Stimulated activated effector memory CD8-positive, alpha-beta T cell treated with anti-CD3 and anti-CD28 coated beads, Interleukin-12 subunit alpha, Interleukin-12 subunit beta, amount 100 ng/mL, for 72 hours (primary cell): ENCODE results near the gene C16orf54.
"Not testable (repeated sequence)": the region's sequence is repeated elsewhere in the genome, so short reads cannot be mapped to it uniquely, and the experiment has no call there.

ENCODE experiments used
- ATAC-seq: fragments of 150-1000 bp; cut with Tn5 transposase; 2 replicates; pipeline ENCODE4 v1.10.0; 2021
- DNase-seq, 2 donors: peaks; one replicate each; pipeline ENCODE4 v3.0.0; 2021 to 2022; ENCODE audit warnings: low spot score in 2 of 2
- H3K27ac Mint-ChIP-seq: one replicate; pipeline ENCODE4 v1.8.0; 2022; ENCODE audit warnings: mild to moderate bottlenecking, mixed read lengths
- H3K36me3 Mint-ChIP-seq: one replicate; pipeline ENCODE4 v1.8.0; 2022; ENCODE audit warnings: mild to moderate bottlenecking, mixed read lengths
- H3K4me1 Mint-ChIP-seq: one replicate; pipeline ENCODE4 v1.8.0; 2022; ENCODE audit warnings: mixed read lengths
- H3K4me3 Mint-ChIP-seq: one replicate; pipeline ENCODE4 v1.8.0; 2022; ENCODE audit warnings: mild to moderate bottlenecking, mixed read lengths
- H3K9me3 Mint-ChIP-seq: one replicate; pipeline ENCODE4 v1.8.0; 2022; ENCODE audit warnings: mixed read lengths

C16orf54 gene

DNA sequence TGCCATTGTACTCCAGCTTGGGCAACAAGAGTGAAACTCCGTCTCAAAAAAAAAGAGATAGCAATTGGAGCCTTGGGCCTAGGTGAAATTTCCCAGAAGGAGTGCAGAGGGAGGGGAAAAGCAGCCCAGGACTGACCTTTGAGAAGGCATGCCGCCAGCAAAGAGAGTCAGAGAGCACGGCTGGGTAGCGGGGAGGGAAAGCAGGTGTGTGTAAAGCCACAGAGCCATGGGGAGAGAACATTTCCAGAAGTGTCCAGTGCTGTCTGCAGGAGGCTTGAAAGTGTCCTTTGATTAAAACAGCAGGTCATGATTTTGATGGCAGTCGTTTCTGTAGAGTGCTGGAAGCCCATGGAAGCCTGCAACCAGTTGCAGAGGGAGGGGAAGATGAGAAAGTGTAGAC, 8.1 kb downstream of the C16orf54 start:
- Mint-ChIP-seq H3K4me1 (peaks cover 76% of the 10 kb centered on the region), H3K36me3 (peaks cover 16% of the 10 kb centered on the region), H3K27ac (peak overlapping the region; percentile 79), H3K4me3 (peak overlapping the region; percentile 53), H3K9me3 (no peaks in the 10 kb centered on the region)
- no peak for ATAC-seq
- no peak for DNase-seq

- H3K27ac Mint-ChIP-seq: peak overlapping the region; percentile 3
- peaks cover 12% of the 10 kb centered on the region for H3K36me3 Mint-ChIP-seq
- ATAC-seq: no peak
- peaks cover 80% of the 10 kb centered on the region for H3K4me1 Mint-ChIP-seq
- DNase-seq: no peak
- peaks cover 2% of the 10 kb centered on the region for H3K9me3 Mint-ChIP-seq
- no peak overlapping the region for H3K4me3 Mint-ChIP-seq
Observed at GRCh38 chr16:29736764-29737163, 9.0 kb downstream of the C16orf54 start.

DNA sequence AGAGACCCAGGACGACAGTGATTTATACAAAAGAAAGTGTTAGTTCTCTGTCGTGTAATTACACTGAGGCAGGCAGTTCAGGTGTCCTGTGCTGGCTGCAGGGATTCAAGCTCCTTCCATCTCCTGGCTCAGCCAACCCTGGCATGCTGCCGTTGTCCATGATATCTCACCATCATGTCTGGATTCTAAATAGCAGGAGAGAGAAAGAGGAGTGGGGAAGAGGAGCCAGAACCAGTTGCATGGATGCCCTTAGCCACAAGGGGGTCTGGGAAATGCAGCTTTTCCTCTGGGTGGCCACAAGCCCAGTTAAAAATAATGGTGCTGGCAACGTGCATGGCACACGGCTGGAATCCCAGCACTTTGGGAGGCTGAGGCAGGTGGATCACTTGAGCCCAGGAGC, 9.7 kb downstream of the C16orf54 start:
- Mint-ChIP-seq H3K4me1 (peaks cover 78% of the 10 kb centered on the region), H3K4me3 (no peak overlapping the region), H3K9me3 (peaks cover 2% of the 10 kb centered on the region), H3K27ac (peak overlapping the region; percentile 65), H3K36me3 (peaks cover 6% of the 10 kb centered on the region)
- ATAC-seq: no peak
- DNase-seq: no peak

DNA sequence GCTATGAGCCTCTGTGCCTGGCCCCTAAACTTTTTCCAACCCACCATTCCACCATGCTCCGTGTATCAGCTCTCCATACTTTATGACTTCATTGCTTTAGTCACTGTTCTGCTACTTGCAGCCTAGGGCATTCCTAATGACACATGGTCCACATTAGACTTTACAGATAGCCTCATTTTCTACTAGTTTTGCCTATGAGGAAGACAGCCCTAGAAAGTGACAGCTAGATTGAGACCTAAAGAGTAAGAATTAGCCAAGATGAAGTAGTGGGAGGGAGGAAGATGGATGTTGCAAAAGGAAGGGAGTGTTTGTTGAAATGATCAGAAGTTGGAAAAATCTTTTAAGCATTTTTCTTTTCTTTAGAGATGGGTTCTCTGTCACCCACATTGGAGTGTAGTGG, 11.0 kb downstream of the C16orf54 start:
- H3K4me3 Mint-ChIP-seq: no peak overlapping the region

DNA sequence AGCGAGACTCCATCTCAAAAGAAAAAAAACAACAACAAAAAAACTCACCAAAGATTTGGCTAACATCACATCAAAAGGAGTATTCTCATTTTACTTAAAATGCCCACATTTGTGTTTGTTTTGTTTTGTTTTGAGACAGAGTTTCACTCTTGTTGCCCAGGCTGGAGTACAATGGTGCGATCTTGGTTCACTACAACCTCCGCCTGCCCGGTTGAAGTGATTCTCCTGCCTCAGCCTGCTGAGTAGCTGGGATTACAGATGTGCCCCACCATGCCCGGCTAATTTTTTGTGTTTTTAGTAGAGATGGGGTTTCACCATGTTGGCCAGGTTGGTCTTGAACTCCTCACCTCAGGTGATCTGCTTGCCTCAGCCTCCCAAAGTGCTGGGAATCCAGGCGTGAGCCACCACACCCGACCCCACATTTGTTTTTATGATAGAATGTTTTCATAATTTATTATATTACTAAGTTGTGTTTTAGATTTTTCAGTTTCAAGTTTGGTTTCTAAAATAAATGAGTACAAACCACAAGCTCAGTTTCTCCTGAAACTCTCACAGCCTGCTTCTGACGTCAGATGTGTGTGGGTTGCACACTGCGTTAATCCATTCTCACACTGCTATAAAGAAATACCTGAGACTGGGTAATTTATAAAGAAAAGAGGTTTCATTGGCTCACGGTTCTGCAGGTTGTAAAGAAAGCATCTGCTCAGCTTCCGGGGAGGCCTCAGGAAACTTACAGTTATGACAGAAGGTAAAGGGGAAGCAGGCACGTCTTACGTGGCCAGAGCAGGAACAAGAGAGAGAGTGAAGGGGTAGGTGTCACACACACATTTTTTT, 13.8 kb downstream of the C16orf54 start:
- Mint-ChIP-seq H3K4me3 (peak overlapping the region; percentile 49), H3K27ac (peak overlapping the region; percentile 74), H3K4me1 (peaks cover 44% of the 10 kb centered on the region)
- peak; percentile 45 to 79 for DNase-seq
- not testable (repeated sequence) for H3K9me3 Mint-ChIP-seq, H3K36me3 Mint-ChIP-seq
- ATAC-seq: peak; percentile 89

More for the DNA sequence above, 11.0 kb downstream of the C16orf54 start:
- peaks cover 68% of the 10 kb centered on the region for H3K4me1 Mint-ChIP-seq
- ATAC-seq (no peak), DNase-seq (no peak)
- no peak overlapping the region for H3K27ac Mint-ChIP-seq
- peaks cover 2% of the 10 kb centered on the region for H3K9me3 Mint-ChIP-seq
- H3K36me3 Mint-ChIP-seq: peaks cover 6% of the 10 kb centered on the region

DNA sequence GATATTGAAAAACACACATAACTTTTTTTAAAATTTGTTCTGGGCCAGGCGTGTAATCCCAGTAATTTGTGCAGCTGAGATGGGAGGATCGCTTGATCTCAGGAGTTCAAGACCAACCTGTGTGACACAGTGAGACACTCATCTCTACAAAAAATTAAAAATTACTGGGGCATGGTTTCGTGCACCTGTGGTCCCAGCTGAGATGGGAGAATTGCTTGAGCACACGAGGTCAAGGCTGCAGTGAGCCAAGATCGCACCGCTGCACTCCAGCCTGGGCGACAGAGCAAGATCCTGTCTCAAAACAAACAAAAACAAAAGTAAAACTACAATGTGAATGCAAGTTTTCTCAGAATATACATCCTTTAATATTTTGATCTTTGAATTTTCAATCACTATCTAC, 15.1 kb downstream of the C16orf54 start:
- peaks cover 2% of the 10 kb centered on the region for H3K9me3 Mint-ChIP-seq
- DNase-seq: no peak
- ATAC-seq: no peak
- peaks cover 31% of the 10 kb centered on the region for H3K4me1 Mint-ChIP-seq
- H3K4me3 Mint-ChIP-seq: peak overlapping the region; percentile 49
- H3K36me3 Mint-ChIP-seq: peaks cover 6% of the 10 kb centered on the region
- H3K27ac Mint-ChIP-seq: no peak overlapping the region

DNA sequence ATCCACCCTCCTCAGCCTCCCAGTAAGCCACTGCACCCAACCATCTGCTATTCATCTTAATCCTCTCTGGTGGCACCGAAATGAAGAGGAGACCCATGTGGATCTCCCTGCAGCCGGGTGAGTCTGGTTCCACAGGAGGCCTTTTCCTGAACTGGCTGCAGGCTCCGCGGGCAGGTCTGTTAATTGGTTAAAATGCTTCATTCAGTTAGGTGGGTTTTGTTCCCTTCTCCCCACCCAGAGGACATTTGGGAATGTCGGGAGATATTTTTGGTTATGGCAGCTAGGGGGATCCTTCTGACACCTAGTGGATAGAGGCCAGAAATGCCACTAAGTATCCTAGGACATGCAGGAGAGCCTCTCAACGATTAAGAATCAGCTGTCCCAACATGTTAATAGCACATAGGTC, 16.7 kb downstream of the C16orf54 start:
- DNase-seq (no peak), ATAC-seq (no peak)
- Mint-ChIP-seq H3K36me3 (peaks cover 6% of the 10 kb centered on the region), H3K9me3 (peaks cover 2% of the 10 kb centered on the region), H3K4me3 (no peak overlapping the region), H3K27ac (no peak overlapping the region), H3K4me1 (peaks cover 23% of the 10 kb centered on the region)

DNA sequence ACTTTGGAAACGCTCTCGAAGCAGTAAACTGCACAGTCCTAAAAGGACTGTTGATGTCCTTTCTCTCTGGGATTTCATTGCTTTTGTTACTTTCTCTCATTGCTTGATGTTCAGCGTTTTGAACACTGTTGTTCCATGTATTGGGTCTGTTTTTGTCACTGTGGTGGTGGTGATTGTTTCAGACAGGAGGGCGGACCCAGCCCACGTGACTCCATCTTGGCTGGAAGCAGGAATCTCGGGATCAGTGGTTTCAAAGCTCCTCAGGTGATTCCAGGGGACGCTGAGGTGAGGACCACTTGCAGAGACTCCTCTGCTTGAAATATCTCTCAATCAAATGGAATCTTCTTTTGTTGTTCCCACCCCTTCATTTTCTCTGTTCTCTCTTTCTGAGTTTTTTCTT, 18.3 kb downstream of the C16orf54 start:
- Mint-ChIP-seq H3K4me1 (peaks cover 14% of the 10 kb centered on the region), H3K27ac (no peak overlapping the region), H3K9me3 (peaks cover 2% of the 10 kb centered on the region), H3K36me3 (peaks cover 5% of the 10 kb centered on the region), H3K4me3 (no peak overlapping the region)
- ATAC-seq (no peak), DNase-seq (no peak)

GRCh38 chr16:29726845-29727377, 18.9 kb downstream of the C16orf54 start:
- DNase-seq (no peak), ATAC-seq (no peak)
- H3K4me3 Mint-ChIP-seq: no peak overlapping the region
- H3K9me3 Mint-ChIP-seq: no peaks in the 10 kb centered on the region
- H3K36me3 Mint-ChIP-seq: no peaks in the 10 kb centered on the region
- H3K4me1 Mint-ChIP-seq: peaks cover 9% of the 10 kb centered on the region
- no peak overlapping the region for H3K27ac Mint-ChIP-seq

DNA sequence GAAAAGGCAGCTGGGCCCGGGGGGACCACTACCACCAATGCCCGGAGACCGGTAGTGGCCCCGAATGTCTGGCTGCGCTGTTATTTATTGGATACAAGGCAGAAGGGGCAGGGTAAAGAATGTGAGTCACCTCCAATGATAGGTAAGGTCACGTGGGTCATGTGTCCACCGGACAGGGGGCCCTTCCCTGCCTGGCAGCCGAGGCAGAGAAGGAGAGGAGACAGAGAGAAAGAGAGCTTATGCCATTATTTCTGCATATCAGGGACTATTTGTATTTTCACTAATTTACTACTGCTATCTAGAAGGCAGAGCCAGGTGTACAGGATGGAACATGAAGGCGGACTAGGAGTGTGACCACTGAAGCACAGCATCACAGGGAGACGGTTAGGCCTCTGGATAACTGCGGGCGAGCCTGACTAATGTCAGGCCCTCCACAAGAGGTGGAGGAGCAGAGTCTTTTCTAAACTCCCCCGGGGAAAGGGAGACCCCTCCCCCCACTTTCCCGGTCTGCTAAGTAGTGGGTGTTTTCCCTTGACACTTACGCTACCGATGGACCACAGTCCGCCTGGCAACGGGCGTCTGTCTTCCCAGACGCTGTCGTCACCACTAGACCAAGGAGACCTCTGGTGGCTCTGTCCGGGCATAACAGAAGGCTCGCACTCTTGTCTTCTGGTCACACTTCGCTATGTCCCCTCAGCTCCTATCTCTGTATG, 24.5 kb downstream of the C16orf54 start:
- H3K4me3 Mint-ChIP-seq: peak overlapping the region; percentile 5
- peaks cover 13% of the 10 kb centered on the region for H3K4me1 Mint-ChIP-seq
- H3K27ac Mint-ChIP-seq: peak overlapping the region; percentile 77
- DNase-seq (peak; percentile 25 to 59), ATAC-seq (peak; percentile 63)
- not testable (repeated sequence) for H3K9me3 Mint-ChIP-seq, H3K36me3 Mint-ChIP-seq

DNA sequence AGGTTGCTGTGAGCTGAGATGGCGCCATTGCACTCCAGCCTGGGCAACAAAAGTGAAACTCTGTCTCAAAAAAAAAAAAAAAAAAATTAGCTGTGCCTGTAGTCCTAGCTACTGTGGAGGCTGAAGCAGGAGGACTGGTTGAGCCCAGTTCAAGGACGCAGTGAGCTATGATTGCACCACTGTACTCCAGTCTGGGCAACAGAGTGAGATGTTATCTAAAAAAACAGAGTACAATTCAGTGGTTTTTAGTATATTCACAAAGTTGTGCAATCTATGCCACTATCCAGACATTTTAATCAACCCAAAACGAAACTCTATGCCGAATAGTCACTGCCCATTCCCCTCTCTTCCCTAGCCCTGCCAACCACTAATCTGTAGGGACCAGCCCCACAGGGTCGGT, 25.1 kb downstream of the C16orf54 start:
- Mint-ChIP-seq H3K4me3 (no peak overlapping the region), H3K9me3 (no peaks in the 10 kb centered on the region), H3K4me1 (peaks cover 13% of the 10 kb centered on the region), H3K36me3 (no peaks in the 10 kb centered on the region), H3K27ac (peak overlapping the region; percentile 77)
- ATAC-seq: no peak
- no peak for DNase-seq

DNA sequence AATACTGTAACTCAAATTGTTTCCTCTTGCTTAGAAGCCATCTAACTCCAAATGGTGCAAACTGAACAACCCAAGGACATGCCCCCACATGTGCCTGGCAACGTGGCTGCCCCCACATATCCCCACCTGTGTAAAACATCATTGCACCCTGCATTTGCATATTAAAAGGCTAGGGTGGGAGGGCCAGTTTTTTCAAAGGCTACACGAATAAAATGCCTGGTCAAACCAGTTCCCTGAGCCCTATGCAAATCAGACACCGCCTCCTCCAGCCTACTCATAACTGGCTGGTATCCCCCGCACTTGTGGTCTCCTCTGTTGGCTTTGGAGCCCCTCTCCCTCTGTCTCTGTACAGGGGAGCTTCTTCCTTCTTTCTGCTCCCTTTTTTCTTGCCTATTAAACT, 26.7 kb downstream of the C16orf54 start:
- H3K27ac Mint-ChIP-seq: no peak overlapping the region
- H3K4me3 Mint-ChIP-seq: no peak overlapping the region
- peaks cover 13% of the 10 kb centered on the region for H3K4me1 Mint-ChIP-seq
- no peaks in the 10 kb centered on the region for H3K9me3 Mint-ChIP-seq
- no peaks in the 10 kb centered on the region for H3K36me3 Mint-ChIP-seq
- DNase-seq (no peak), ATAC-seq (no peak)

DNA sequence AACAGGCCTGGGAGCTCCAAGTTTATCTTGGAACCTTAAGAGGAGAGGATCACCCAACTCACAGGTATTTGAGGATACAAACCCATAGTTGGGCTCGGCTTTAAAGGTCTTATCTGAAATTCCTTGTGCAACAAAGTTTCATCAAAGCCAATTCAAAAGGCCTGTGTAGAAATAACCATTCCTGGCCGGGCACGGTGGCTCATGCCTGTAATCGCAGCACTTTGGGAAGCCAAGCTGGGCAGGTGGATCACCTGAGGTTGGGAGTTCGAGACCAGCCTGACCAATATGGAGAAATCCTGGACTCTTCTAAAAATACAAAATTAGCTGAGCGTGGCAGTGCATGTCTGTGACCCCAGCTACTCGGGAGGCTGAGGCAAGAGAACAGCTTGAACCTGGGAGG, 28.7 kb downstream of the C16orf54 start:
- no peak for DNase-seq
- no peak for ATAC-seq
- Mint-ChIP-seq H3K4me3 (no peak overlapping the region), H3K36me3 (no peaks in the 10 kb centered on the region), H3K4me1 (peaks cover 13% of the 10 kb centered on the region), H3K27ac (no peak overlapping the region), H3K9me3 (no peaks in the 10 kb centered on the region)

GRCh38 chr16:29714972-29715371, 30.8 kb downstream of the C16orf54 start:
- no peak overlapping the region for H3K4me3 Mint-ChIP-seq
- DNase-seq: no peak
- peaks cover 17% of the 10 kb centered on the region for H3K4me1 Mint-ChIP-seq
- no peak overlapping the region for H3K27ac Mint-ChIP-seq
- H3K36me3 Mint-ChIP-seq: no peaks in the 10 kb centered on the region
- ATAC-seq: no peak
- no peaks in the 10 kb centered on the region for H3K9me3 Mint-ChIP-seq

DNA sequence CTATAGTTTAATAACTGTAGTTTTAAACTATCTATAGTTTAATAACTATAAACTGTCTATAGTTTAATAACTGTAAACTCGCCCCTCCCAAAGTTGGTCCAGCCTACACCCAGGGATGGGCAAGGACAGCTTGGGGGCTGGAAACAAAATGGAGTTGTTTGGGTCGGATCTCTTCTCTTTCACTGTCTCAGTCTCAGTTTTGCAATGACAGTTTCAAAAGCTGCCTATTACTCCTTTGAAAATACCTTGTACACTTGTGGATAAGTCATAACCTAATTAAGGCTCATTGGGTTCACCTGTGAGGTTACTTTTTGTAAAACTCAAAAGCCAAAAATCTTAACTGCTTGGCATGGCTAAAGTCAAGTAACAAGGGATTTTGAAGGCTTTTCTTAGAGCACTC, 31.4 kb downstream of the C16orf54 start:
- Mint-ChIP-seq H3K4me1 (peaks cover 20% of the 10 kb centered on the region), H3K36me3 (no peaks in the 10 kb centered on the region), H3K9me3 (no peaks in the 10 kb centered on the region), H3K4me3 (no peak overlapping the region), H3K27ac (no peak overlapping the region)
- DNase-seq (no peak), ATAC-seq (no peak)

DNA sequence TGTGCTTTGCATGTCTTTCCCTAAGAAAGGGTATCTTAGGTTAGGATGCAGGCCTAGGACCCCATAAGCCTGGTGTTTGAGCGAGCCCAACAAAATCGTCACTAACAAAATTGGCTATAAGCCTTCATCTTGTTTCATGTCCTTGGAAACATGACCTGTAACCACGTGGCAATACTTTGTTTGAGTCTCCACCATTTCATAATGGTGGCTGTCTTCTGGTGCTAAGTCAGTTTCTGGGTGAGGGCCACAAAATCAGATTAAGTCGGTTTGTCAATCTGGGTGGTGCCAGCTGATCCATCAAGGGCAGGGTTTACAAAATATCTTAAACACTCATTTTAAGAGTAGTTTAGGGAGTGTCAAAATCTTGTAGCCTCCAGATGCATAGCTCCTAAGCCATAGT, 33.0 kb downstream of the C16orf54 start:
- H3K36me3 Mint-ChIP-seq: no peaks in the 10 kb centered on the region
- H3K27ac Mint-ChIP-seq: no peak overlapping the region
- peaks cover 16% of the 10 kb centered on the region for H3K4me1 Mint-ChIP-seq
- H3K9me3 Mint-ChIP-seq: no peaks in the 10 kb centered on the region
- no peak overlapping the region for H3K4me3 Mint-ChIP-seq
- ATAC-seq (no peak), DNase-seq (no peak)
